Measurements from ENCODE around the gene DCBLD2. TPM values are rescaled to one million over a fixed set of nuclear protein-coding genes. Genes with fewer than 3 reads are reported as not detected.

The DCBLD2 gene
- total RNA-seq, 1 donor from 2014 or later = 91.9 TPM

DNA sequence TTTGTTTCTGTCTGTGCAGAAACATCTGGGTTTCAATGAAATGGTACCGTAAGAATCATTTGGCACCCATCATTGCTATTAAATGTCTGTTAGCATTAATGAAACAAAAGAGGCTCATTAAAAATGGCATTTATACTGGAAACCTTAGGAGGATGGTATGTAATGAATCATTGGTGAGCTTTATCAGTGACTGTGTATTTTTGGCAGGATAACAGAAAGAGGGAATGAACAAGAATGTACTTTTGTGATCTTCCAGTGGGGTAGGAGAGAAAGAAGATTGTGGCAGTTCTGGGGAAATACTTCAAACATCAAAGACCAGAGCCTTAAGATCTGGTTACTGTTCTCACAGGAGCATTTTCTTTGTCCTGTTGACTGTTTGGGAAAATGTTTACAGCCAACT is 4.7 kb upstream of the DCBLD2 start:
- Mint-ChIP-seq H3K36me3 (ENCODE audit: low read depth) (peaks cover 27% of the 10 kb centered on the region), H3K4me1 (peaks cover 26% of the 10 kb centered on the region), H3K4me3 (no peak overlapping the region), H3K27ac (ENCODE audit: unreplicated experiment) (peak overlapping the region; percentile 24), H3K27me3 (ENCODE audit: low read depth) (no peaks in the 10 kb centered on the region), H3K9me3 (peaks cover 13% of the 10 kb centered on the region)
- TF ChIP-seq, protein P1, sequence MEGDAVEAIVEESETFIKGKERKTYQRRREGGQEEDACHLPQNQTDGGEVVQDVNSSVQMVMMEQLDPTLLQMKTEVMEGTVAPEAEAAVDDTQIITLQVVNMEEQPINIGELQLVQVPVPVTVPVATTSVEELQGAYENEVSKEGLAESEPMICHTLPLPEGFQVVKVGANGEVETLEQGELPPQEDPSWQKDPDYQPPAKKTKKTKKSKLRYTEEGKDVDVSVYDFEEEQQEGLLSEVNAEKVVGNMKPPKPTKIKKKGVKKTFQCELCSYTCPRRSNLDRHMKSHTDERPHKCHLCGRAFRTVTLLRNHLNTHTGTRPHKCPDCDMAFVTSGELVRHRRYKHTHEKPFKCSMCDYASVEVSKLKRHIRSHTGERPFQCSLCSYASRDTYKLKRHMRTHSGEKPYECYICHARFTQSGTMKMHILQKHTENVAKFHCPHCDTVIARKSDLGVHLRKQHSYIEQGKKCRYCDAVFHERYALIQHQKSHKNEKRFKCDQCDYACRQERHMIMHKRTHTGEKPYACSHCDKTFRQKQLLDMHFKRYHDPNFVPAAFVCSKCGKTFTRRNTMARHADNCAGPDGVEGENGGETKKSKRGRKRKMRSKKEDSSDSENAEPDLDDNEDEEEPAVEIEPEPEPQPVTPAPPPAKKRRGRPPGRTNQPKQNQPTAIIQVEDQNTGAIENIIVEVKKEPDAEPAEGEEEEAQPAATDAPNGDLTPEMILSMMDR (conservative IDR thresholded peaks at IDR 0.05) = no peak
- no peak for DNase-seq (ENCODE audit: low read depth, low spot score)

DNA sequence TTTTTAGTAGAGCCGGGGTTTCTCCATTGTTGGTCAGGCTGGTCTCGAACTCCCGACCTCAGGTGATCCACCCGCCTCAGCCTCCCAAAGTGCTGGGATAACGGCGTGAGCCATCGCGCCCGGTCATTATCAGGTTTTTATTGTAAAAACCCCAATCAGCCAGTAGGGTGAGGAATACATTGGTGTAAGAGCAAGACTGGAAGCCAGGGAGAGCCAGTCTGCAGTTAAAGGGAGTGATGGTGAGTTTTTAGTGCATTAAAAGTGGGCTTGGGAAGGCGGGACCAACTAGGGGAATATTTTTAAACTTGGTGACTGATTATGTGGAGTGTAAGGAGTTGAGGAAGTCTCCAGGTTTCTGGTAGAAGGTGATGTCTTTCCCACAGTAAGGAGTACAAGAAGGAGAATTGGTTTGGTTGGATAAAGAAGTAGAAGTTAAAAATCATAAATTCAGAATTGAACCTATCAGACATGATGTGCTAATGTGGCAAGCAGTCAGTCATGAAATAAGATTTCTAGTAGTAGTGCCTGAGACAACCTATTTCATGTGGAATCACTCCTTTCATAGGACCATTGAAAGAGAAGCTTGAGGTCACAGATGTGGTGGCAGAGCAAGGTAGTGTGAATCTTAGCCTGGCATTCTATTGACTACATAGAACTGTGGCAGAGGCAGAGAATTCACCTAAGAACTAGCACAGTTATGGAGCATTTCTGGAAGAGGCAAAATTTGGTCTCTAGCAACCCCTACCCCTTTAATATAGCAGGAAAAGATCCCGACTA is 2.4 kb upstream of the DCBLD2 start:
- TF ChIP-seq, protein P1 (conservative IDR thresholded peaks at IDR 0.05) = no peak
- no peaks in the 10 kb centered on the region for H3K27me3 Mint-ChIP-seq (ENCODE audit: low read depth)
- H3K4me3 Mint-ChIP-seq = peak overlapping the region; percentile 10
- no peak overlapping the region for H3K27ac Mint-ChIP-seq (ENCODE audit: unreplicated experiment)
- peaks cover 6% of the 10 kb centered on the region for H3K9me3 Mint-ChIP-seq
- no peak for DNase-seq (ENCODE audit: low read depth, low spot score)
- peaks cover 41% of the 10 kb centered on the region for H3K4me1 Mint-ChIP-seq
- H3K36me3 Mint-ChIP-seq (ENCODE audit: low read depth) = peaks cover 18% of the 10 kb centered on the region

DNA sequence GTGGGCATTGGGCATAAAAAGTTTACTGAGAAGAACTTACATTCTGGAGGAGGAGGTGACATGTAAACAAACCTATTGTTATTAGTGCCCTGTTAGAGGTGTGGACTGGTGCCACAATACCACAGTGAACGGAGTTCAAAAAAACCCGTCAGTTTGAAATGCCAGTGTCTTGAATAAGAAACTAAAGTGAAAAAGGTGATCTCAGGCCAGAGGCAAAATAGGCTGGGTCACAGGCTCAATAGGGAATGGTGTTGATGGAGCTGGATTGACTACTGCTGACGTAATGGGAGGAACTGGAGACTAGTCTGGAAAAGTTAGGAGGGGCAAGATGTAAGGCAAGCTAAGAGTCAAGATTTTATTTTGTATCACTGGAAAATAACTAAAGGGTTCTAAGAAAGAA is 1.6 kb upstream of the DCBLD2 start:
- Mint-ChIP-seq H3K9me3 (peaks cover 2% of the 10 kb centered on the region), H3K4me1 (peaks cover 41% of the 10 kb centered on the region), H3K27ac (ENCODE audit: unreplicated experiment) (no peak overlapping the region), H3K27me3 (ENCODE audit: low read depth) (no peaks in the 10 kb centered on the region), H3K4me3 (peak overlapping the region; percentile 62), H3K36me3 (ENCODE audit: low read depth) (peaks cover 13% of the 10 kb centered on the region)
- TF ChIP-seq, protein P1 (conservative IDR thresholded peaks at IDR 0.05) = no peak
- no peak for DNase-seq (ENCODE audit: low read depth, low spot score)

DNA sequence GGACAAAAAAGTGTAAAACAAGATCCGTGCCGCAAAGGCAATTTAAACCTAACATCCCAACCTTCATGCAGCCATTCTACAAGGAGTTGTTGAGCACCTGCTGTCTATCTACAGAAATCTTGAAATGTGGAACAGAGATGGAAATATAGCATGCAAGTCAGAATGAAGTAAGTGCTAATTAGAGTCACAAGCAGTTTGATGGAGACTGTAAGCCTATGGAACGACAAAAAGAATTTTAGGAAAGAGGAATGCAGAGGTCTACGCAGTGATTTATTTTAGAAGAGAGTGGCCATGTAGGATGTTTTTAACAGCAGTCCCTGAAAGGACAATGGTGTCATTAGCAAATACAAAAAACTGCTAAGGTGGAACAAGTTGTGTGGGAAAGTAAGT is 851 bp upstream of the DCBLD2 start:
- Mint-ChIP-seq H3K27me3 (ENCODE audit: low read depth) (no peaks in the 10 kb centered on the region), H3K4me3 (peak overlapping the region; percentile 93), H3K27ac (ENCODE audit: unreplicated experiment) (peak overlapping the region; percentile 72), H3K4me1 (peaks cover 41% of the 10 kb centered on the region), H3K36me3 (ENCODE audit: low read depth) (peaks cover 10% of the 10 kb centered on the region), H3K9me3 (peaks cover 2% of the 10 kb centered on the region)
- no peak for DNase-seq (ENCODE audit: low read depth, low spot score)
- TF ChIP-seq, protein P1 (conservative IDR thresholded peaks at IDR 0.05) = no peak

DNA sequence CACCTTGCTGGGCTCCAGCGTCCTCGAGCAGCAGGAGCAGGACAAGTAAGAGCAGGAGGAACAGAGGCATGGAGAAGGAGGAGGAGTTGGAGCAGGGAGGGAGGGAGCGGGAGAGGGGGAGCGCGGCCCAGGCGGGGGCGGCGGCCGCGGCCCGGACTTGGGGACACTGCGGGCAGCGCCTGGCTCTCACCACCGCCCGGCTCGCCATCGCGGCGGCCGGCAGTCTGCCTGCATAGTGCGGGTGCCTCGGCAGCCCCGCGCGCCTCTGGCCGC is 440 bp downstream of the DCBLD2 start:
- peaks cover 42% of the 10 kb centered on the region for H3K4me1 Mint-ChIP-seq
- TF ChIP-seq, protein P1 (conservative IDR thresholded peaks at IDR 0.05) = no peak
- peaks cover 7% of the 10 kb centered on the region for H3K36me3 Mint-ChIP-seq (ENCODE audit: low read depth)
- H3K4me3 Mint-ChIP-seq = peak overlapping the region; percentile 93
- no peaks in the 10 kb centered on the region for H3K9me3 Mint-ChIP-seq
- no peaks in the 10 kb centered on the region for H3K27me3 Mint-ChIP-seq (ENCODE audit: low read depth)
- no peak for DNase-seq (ENCODE audit: low read depth, low spot score)
- H3K27ac Mint-ChIP-seq (ENCODE audit: unreplicated experiment) = peak overlapping the region; percentile 95
